ENCODE results near the gene CISH.

CISH gene, protein sequence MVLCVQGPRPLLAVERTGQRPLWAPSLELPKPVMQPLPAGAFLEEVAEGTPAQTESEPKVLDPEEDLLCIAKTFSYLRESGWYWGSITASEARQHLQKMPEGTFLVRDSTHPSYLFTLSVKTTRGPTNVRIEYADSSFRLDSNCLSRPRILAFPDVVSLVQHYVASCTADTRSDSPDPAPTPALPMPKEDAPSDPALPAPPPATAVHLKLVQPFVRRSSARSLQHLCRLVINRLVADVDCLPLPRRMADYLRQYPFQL

DNA sequence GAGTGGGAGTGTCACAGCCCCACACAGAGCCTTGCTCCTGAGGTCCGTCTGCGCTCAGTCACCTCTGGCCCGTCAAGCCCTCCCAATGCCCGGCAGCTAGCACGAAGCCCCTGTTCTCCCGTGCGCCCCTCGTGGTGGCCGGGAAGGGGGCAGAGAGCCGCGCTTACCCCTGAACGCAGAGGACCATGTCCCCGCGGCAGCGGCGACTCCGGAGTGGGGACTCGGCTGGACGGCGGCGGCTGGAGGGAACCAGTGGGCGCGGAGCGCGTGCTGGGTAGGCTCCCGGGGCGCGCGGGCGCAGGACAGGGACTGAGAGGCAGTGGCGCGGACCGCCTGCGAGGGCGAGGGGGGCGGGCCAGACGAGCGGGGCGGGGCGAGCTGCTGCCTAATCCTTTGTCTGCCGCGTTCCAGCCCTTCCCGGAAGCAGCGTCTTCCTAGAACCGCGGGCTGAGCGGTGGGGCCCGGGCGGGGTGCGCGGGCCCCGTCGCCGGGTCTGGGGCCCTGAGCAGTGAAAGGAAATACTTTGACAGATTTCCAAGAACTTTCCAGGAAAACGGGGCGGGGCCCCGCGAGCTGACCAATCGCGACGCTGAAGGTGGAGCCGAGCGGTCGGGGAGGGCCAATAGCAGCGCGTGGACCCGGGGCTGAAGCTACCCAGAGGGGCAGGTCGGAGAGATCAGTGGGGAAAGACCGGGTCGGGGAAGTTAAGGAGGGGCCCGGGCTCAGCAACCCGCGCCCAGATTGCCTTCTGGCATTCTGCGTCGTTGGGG, at the start of gene CISH:
Gene CISH, minus strand, starts transcription at position 311 of the 770 bp plus-strand sequence. Its CDS starts 124 bp downstream, at position 187.
- DNase-seq: peak; percentile 99

DNA sequence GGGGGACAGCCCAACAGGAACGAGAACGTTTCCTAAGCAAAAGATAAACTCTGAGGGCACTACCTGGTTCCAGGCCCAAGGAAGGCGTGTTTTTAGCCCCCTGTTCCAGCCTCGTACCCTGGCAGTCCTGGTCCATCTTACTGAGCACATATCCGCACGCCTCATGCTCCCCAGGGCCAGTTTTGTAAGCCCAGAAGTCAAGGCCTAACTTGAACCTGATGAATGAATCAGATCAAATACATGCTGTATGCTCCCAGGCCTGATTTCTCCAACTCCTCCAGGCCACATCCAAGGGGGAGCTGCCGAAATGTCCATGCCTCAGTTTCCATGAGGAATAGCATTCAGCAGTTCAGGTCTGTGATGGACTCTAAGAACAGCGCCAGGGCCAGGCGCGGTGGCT, 48.8 kb upstream of the CISH start:
- no peak for DNase-seq

DNA sequence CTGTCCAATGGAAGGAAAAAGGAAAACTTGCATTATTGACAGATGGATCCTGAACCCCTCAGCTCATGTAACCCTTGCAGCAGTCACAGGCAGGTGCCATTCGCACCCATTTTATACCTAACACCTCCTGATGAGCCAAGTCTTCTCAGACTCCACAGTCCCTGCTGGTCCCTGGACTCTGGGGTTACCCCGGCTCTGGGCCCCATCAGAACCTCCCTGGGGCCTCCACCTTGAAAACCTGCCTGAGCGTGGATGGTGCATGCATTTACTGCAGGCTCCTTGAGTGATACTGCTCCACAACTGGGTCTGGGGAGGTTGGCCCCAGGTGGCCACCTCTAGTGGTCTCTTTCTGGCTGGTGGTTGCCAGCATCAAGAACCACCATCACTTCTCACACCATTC, 47.3 kb upstream of the CISH start:
- DNase-seq: no peak

DNA sequence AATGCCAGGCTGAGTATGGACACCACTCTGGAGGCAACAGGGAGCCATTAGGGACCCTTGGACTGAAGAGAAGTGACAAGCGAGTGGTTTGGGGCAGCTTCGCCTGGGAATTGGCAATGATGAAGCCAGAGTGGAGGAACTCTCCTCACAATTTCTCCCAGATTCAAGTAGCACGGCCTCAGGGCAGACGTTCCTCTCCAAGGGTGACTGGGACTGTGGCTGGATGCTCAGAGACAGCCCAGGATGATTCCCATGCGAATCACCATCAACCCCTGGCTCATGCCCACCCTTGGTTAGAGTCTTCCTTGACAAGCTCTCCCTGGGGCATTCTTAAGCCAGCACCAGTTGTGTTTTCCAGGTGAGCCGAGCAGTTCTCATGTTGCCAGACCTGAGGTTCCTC, 46.8 kb upstream of the CISH start:
- DNase-seq: no peak

DNA sequence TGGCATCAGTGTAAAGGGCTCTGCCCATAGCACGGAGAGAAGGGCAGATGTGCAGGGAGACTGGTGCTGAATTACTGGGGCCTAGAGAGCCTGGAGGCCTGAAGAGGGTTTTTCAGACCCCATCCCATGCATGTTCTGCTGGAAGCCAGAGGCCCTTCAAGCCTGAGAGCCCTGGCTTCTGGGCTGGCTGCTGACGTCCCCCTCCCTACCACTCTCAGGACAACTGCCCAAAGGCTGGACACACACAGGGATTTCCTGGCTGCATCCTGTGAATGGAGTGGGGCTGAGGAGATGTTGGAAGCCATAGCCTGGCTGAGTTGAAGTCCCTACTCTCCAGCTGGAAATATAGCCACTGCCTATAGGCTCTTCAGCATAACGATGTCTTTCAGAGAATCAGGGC, 46.2 kb upstream of the CISH start:
- DNase-seq: no peak

DNA sequence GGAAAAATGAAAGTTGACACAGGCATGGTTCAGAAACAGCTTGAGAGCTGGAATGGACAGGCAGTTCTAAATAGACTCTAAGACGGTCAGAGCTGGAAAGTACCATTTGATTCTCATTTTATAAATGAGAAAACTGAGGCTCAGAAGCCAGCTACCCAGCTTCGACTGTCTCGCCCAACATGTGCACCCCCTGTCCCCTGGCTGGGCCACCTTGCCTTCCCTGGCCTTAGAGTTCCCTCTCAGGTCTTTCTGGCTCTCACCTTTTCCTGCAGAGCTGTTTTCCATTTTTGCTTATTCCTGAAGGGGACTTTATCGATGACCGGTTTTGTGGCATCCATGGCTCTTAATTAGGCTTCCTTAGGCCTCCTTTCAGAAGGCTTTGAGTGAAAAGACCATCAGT, 45.8 kb upstream of the CISH start:
- no peak for DNase-seq

DNA sequence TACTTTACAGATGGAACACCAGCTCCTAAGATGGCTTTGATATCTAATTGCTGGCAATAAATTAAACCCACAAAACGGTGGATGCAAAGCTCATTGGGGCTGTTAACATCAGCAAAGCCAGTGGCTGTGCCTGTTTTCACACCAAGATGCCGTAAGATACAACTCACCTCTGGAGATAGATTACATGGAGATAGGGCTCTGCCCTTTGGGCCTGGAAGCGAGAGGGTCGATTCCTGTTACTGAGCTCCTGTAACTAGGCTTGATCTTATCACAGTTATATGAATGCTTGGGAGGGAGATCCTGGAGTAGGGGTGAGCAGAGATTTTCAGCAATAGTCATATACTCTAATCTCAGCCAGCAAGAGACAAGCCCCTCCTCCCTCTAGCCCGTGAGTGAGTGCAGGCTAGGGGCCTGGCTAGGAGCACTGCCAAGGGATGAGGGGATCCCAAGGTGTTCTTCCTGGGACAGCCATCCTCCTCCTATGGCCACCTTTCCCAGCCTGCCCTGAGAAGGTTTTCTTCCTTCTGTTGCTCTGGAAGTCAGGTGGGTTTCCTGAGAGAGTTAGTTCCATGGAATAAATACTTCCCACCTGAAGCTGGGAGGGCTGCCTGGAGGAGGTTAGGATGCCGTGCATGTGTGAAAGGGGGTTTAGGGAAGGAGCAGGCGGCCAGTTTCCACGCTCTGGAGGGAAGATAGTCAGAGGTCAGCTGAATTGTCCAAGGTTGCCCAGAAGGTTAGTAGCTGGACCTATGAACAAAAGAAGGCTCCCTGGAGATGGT, 45.0 kb upstream of the CISH start:
- DNase-seq: no peak

DNA sequence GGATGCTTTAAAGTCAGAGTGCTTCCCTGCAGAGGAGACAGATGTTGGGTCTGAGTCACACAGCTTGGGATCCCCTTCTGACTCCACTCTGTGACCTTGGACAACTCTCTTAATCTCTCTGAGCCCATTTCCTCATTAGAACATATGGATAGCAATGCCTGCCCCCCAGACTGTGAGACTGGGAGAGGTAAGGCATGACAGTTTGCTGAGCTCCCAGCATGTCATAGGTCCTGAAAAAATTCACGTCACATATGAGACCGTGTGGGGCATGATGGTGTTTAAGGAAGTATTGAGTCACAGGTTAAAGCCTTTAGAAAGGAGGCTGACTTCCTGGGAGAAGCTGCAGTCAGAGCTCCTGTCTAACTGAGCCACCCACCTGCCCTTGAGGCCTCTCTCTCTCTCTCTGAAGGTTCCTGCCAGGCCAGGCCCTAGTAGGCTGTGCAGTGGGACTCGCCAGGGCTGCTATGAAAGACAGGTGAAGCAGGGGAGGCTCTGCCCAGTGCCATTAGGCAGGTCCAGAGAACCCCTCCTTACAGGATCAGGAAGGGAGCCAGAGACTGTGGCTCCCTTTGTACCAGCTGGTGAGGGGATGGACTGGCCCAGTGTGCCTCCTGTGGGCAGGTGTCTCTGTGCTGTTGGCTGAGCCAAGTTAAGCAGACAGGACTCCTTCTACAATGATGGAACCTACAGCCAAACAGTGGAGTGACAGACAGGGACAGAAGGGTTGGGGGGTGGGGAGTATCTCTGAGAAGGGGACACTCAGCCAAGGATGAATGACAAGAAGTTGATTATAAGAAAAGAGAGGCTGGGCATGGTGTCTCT, 43.6 kb upstream of the CISH start:
- DNase-seq: peak; percentile 29

DNA sequence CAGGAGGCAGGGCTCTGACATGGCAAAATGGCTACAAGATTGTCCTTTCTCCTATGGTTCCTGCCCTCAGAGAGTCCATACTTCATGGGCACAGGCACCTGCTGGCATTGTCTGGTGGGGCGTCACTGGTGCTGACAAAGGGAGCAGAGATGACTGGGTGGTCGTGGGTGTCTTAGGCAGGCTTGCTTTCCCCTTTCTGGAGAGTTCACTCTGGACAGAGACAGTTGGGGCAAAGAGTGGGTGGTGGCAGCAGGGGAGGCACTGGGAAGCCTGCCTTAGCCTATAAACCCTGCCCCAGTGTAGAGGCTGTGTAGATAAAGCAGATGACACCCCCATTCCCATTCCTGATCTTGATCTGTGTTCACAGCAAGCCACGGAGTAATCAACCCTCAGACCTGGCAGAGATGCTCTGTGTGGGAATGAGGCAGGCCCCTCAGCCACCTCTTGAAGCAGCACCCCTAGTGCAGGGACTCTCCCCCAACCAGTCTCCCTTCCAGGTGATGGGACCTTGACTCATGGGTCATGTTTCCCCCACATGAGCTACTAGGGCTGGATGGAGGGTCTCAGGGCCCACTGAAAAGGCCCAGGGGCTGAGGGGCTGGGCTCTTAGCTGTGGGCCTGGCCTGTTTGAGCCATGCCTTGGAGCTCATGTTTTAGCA, 42.5 kb upstream of the CISH start:
- no peak for DNase-seq

DNA sequence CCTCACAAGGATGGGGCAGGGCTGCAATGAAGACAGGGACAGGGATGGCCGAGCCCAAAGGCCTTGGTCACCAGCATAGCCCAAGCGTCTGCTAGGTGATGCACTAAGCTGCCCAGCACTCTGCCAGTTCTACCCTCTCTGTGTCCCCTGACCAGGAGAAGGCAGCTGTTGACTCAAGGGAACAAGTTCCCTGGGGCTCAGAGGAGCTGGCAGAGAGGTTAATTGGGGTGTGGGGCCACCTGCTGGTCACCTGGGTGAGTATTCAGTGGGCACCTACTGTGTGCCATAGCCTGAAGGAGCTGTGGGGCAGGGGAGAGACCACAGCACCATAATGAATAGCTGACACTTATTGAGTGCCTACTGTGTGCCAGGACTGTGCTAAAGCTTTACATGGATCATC, 41.1 kb upstream of the CISH start:
- DNase-seq: peak; percentile 72

DNA sequence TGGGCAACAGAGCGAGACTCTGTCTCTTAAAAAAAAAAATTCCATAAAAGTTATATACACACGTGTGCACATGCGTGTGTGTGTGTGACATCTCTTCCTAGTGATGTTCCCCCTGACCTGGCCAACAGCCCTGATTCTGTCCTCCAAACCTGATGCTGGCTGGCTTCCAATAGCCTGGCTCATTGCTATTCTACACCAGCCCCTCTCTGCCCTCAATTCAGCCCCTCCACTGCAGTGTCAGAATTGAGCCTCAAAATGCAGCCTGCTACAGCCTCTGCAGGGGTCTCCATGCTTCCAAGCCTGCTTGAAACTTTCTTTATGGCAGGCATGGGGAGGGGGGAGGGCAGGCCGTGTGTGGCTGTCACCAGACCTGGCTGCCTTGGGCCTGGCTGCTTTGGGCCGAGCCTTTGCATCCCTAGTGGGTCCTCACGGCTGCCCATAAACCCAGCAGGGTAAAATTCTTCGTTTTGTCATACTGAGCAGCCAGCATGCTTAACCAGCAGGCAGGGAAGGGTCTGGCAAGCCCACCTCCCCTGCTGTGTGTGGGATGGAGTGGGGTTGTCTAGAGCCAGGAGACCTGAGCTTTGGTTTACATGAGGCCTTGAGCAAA, 40.5 kb upstream of the CISH start:
- DNase-seq: no peak

DNA sequence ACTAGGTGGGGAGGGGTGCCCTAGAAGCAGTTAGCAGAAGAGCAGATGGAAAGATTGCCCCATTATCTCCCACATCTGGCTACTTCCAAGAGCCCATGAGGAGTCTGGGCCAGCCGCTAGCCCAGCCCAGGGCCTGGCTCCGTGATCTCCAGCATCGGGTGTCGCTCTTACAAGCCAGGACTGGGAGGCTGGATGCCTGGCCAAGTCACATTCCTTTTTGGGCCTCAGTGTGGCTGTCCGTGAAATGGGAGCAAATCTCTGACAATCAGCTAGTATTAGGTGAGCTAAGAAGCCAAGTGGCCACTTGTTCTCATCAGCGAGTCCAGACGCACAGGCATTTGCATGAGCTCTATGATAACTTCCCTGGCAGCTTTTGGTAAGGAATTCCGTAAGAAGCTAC, 39.9 kb upstream of the CISH start:
- DNase-seq: no peak

DNA sequence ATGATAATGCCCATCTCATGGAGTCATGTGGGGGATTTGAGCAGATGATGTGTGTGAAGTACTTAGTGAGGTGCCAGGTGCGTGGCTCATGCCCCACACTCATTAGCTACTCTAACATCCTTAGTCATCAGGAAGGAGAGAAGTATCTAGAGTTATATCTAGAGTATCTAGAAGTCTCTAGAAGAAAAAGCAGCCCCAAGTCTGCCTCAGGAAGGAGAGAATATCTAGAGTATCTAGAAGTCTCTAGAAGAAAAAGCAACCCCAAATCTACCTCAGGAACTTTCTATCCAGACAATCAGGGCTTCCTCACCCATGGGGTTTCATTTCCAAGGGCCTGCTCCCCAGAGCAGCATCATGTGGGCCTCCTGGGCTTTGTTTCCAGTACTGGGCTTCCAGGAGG, 38.4 kb upstream of the CISH start:
- no peak for DNase-seq

DNA sequence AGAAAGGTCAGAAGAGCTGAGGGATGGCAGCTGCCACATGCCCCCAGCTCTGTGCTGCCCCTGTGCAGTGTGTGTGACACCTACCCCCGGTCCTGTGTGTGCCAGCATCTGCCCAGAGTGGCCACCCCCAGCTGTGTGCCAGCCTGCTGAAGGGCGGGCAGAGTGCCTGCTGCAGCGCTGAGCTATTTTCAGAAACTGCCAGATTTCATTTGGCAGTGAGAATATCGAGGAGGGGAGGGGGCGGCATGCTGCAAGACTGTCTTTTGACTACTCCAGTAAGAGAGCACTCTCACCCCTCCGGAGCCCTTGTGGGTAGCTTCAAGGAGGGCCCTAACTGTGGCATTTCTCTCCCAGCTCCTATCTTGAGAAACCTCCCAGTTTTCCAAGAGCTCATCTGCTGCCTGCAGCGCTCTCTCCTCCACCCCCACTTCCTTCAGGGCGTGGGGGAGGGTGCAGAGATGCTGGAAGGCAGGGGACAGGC, 37.9 kb upstream of the CISH start:
- DNase-seq: no peak

DNA sequence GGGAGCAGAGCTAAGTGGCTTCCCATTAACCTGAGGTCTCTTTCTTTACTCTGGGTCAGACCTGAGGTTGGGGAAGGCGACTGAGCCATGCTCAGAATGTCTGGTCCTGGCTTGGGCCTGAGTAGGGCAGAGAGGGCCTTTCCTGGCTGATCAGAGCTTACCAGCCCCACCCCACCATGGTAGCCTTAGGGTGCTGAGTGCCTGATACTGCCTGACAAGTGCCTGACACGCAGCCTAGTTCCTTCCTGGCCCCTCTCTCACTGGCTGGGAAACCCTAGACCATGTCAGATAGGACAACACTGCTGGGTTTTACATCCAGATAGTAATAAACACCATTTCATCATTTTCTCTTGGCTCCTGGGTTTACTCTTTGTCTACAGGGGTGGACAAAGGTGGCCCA, 37.4 kb upstream of the CISH start:
- no peak for DNase-seq

DNA sequence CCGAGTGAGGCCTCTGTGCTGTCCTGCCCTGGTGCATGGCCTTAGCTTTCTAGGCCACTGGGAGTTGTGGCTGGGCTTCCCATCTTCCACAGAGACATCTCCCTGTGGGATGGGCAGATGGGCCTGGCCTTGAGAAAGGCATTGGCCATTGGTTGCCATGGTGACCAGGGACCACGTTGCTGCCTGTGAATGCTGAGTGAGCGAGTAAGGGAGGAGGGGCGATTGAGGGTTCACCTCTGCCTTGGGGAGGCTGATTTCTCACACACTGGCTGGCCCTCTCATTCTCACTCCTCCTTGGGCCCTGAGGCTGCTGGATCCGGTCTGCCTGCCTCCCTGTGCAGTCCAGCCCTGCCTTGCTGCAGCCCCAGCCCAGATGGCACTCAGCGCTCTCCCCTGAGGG, 36.7 kb upstream of the CISH start:
- DNase-seq: no peak

DNA sequence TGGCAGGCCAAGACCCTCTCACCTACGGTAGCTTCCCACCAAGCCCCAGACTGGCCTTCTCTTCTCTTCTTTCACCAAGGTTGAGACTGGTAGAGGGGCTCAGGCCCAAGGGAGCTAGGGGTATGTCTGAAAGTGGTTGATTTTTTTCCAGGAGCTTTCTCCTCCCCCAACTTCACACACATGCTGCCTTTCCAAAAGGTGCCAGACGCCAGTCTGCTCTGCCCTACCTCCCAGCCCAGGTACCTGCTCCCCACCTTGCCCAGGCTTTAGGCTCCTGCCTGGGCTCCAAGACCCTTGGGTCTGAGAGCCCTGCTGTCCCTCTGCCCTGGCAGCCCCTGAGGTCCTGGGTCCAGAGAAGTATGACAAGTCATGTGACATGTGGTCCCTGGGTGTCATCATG, 33.8 kb upstream of the CISH start:
- DNase-seq: no peak

DNA sequence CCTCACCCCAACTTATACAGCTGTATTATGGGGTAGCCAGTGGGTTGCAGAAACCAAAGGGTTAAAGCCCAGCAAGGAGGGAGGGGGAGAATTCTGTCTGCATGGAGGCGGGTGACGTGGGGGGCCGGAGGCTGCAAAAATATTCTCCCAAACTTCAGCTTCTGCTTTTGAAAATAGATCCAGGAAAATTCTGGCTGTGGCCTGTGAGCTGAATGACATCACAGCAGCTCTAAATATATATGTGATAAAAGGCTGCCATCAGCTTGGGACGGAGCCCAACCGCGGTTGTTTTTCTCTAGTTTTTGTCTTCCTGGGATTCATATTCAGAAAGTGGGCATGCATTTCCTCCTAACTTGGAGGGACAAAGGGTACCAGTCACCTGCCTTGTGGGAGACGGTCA, 33.0 kb upstream of the CISH start:
- DNase-seq: no peak

DNA sequence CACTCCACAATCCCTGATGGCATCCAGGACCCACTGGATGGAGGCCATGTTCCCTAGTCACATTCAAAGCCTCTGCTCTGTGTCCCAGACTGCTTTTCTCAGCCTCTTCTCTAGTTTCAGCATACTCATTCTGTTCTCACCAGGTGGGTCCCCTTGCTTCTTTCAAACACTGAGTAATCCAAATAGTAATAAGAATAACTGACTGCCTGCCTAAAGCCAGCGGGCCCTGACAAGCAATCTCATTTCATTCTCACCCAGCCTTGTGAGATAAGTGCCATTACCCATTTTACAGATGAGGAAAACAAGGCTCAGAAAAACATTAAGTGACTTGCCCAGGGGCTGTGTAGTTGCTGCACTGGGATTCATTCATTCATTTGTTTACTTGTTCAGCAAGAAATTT, 30.8 kb upstream of the CISH start:
- peak; percentile 35 for DNase-seq

DNA sequence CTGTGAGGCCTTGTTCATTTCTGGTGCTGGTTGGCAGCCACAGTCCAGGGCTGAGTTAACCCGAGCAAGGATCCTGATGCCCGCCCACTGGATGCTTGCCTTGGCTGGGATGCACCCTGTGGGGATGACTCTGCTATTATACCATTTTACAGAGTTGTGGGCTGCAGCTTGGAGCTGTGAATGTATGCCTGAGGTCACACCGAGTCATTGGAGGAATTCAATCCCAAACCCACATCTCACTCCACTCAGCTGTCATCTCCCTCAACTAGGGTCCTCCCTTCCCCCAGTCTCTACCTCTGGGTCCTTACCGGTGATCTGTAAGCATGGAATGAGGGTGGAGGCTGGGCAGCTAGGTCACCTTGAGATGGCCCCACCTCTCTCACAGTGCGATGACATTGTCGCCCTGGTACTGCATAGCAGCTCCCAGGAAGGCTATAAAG, 27.5 kb upstream of the CISH start:
- no peak for DNase-seq

DNA sequence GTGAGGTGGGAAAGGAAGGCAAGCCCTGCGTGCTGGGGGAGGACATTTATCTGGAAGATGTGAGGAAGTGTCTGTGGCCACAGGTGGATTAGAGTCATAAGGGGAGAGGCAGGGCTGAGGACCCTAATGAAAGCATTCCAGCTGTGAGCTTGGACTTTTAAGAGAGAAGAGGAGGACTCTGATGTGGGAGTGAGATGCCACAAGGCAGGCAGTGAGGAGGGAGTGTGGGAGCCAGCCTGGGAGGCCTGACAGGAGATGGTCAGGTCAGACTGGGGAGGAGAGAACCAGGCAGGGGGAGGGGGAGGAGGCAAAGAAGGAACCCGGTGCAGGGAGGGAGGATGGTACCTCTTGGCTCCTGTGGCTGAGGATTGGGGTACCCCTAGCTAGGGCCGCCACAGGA, 26.4 kb upstream of the CISH start:
- DNase-seq: no peak

DNA sequence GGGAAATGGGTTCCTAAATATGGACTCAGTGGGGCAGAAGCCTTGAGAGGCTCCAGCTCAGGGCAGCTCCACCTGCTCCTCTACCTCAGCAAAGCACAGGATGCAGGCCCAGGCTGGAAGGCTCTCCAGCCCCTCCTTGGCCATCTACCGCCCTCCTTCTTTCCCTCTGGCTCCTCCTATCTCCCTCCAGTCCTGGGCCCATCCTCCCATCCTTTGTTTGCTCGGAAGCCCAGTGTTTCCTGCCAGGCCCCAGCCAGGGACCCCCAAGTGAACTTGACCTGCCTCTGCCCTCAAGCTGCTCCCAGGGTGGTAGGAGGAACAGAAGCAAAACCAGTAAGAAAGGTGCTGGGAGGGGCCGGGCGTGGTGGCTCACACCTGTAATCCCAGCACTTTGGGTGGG, 25.4 kb upstream of the CISH start:
- no peak for DNase-seq
